HepG2 (cell line): ENCODE results near the gene TSPAN15. TPM values are rescaled to one million over a fixed set of nuclear protein-coding genes. Genes with fewer than 3 reads are reported as not detected.

ENCODE experiments used
- ATAC-seq: fragments of 200-7000 bp; cut with Tn5 transposase; 3 replicates; pipeline ENCODE4 v1.9.1; 2020; ENCODE audit warnings: mild to moderate bottlenecking, moderate library complexity
- BruUV-seq: library from RNA; stranded (reverse); fragments of 400-500 nt; replicated peaks from 2 replicates; lab custom pipeline; 2021; lab: Mats Ljungman, UMichigan
- CTCF ChIA-PET: fragments of 300-600 bp; formaldehyde crosslinking; extraction: SDS; loops from one replicate; lab custom pipeline; 2021; ENCODE audit warnings: low total read pairs, inconsistent platforms, low intra/inter-chr PET ratio; lab: Yijun Ruan, JAX
- POLR2A ChIA-PET: fragments of 350-600 bp; sonication (Branson Sonifier 250); formaldehyde crosslinking; loops from one replicate; lab custom pipeline; 2020; ENCODE audit warnings: antibody characterized with exemption, inconsistent platforms; lab: Yijun Ruan, JAX
- DNase-seq: peaks from one replicate; pipeline ENCODE4 v3.0.0-alpha.2; 2015; ENCODE audit warnings: low spot score
- FAIRE-seq: peaks from 3 replicates; lab custom pipeline; 2011; peaks lifted over from hg19 to GRCh38; lab: Jason Lieb, UNC
- H2AFZ ChIP-seq: one replicate; pipeline ENCODE4 v1.6.1; 2011; ENCODE audit warnings: low read length, inconsistent platforms
- H3K27ac ChIP-seq: fragments of 300-600 bp; 3 replicates; pipeline ENCODE4 v1.8.0; 2011; ENCODE audit warnings: mixed run types, mild to moderate bottlenecking, mixed read lengths, low read length, inconsistent platforms; ENCODE audit not compliant: insufficient read depth; ENCODE audit errors: extremely low read length
- H3K27me3 ChIP-seq, 2 experiments: fragments of 200-600 bp in 1 of 2; 2 replicates in 1 of 2; 3 replicates in 1 of 2; pipeline versions ENCODE4 v1.6.0 to v1.8.0; 2011; ENCODE audit warnings: low read length in 2 of 2, mild to moderate bottlenecking in 2 of 2, moderate library complexity in 2 of 2, inconsistent platforms in 1 of 2; ENCODE audit not compliant: insufficient read depth in 2 of 2, control insufficient read depth in 1 of 2
- H3K36me3 ChIP-seq, 2 experiments: fragments of 200-600 bp in 1 of 2; replicated peaks in 1 of 2; 2 replicates in 1 of 2; 3 replicates in 1 of 2; pipeline versions ENCODE4 v1.5.1 to v1.8.0; 2011; ENCODE audit warnings: low read length in 2 of 2, inconsistent platforms in 1 of 2; ENCODE audit not compliant: insufficient read depth in 2 of 2, control insufficient read depth in 1 of 2
- H3K4me1 ChIP-seq: 2 replicates; pipeline ENCODE4 v1.5.1; 2012; ENCODE audit warnings: low read length, inconsistent platforms; ENCODE audit not compliant: insufficient read depth
- H3K4me2 ChIP-seq: 2 replicates; pipeline ENCODE4 v1.6.0; 2011; ENCODE audit warnings: low read depth, low read length, inconsistent platforms
- H3K4me3 ChIP-seq, 3 experiments: fragments of 200-600 bp in 1 of 3; sonication (generic), shearing (Covaris generic) in 1 of 3; replicated peaks in 1 of 3; 2 replicates each; pipeline ENCODE4 v1.5.1; 2011 to 2016; ENCODE audit warnings: low read length in 3 of 3, inconsistent platforms in 2 of 3, low read depth in 2 of 3, mild to moderate bottlenecking in 2 of 3, control low read depth in 1 of 3, mixed read lengths in 1 of 3; ENCODE audit not compliant: insufficient read depth in 1 of 3
- H3K79me2 ChIP-seq: one replicate; pipeline ENCODE4 v1.6.1; 2011; ENCODE audit warnings: low read length, inconsistent platforms; ENCODE audit not compliant: insufficient read depth
- H3K9ac ChIP-seq: 2 replicates; pipeline ENCODE4 v1.6.0; 2011; ENCODE audit warnings: mild to moderate bottlenecking, low read depth, low read length, inconsistent platforms; ENCODE audit not compliant: insufficient read depth
- H3K9me3 ChIP-seq: 2 replicates; pipeline ENCODE4 v1.5.1; 2012; ENCODE audit warnings: mild to moderate bottlenecking, low read length
- H4K20me1 ChIP-seq: 2 replicates; pipeline ENCODE4 v1.6.0; 2011; ENCODE audit warnings: inconsistent platforms, mild to moderate bottlenecking, low read length, moderate library complexity; ENCODE audit not compliant: insufficient read depth
- DNMT3B ChIP-seq: conservative IDR thresholded peaks from 2 replicates; pipeline ENCODE4 v1.6.1; 2016; ENCODE audit warnings: missing biosample characterization, control low read depth
- ELF3 ChIP-seq: IDR thresholded peaks from 2 replicates; pipeline ENCODE4 v1.6.1; 2016; ENCODE audit warnings: missing genetic modification reagents, missing compliant biosample characterization
- PBX3 ChIP-seq: sonication (generic); formaldehyde crosslinking; IDR thresholded peaks from 2 replicates; pipeline ENCODE4 v1.8.1; 2023; ENCODE audit warnings: missing genetic modification reagents, inconsistent platforms, borderline replicate concordance
- SIN3A ChIP-seq: IDR thresholded peaks from 2 replicates; pipeline ENCODE4 v1.6.1; 2011; ENCODE audit warnings: low read depth, mild to moderate bottlenecking, control low read depth, low read length, borderline replicate concordance
- SUZ12 ChIP-seq: fragments of 150-350 bp; IDR thresholded peaks from 2 replicates; pipeline ENCODE4 v1.6.1; 2014; ENCODE audit warnings: low read depth, low read length
- ZNF207 ChIP-seq: fragments of 450-650 bp; IDR thresholded peaks from 2 replicates; pipeline ENCODE4 v1.6.1; 2016; ENCODE audit warnings: antibody characterized with exemption, borderline replicate concordance
- ZNF260 ChIP-seq: sonication (generic); formaldehyde crosslinking; IDR thresholded peaks from 2 replicates; pipeline ENCODE4 v1.4.0; 2020; ENCODE audit warnings: missing genetic modification reagents, low read depth, mild to moderate bottlenecking, borderline replicate concordance
- ZNF570 ChIP-seq: sonication (generic); formaldehyde crosslinking; IDR thresholded peaks from 2 replicates; pipeline ENCODE4 v1.4.0; 2020; ENCODE audit warnings: mild to moderate bottlenecking, missing genetic modification reagents, borderline replicate concordance
- ZNF652 ChIP-seq: IDR thresholded peaks from 2 replicates; pipeline ENCODE4 v1.6.1; 2016; ENCODE audit warnings: low read depth, borderline replicate concordance
- ZNF670 ChIP-seq: sonication (generic); formaldehyde crosslinking; IDR thresholded peaks from 2 replicates; pipeline ENCODE4 v1.8.0; 2022; ENCODE audit warnings: mild to moderate bottlenecking, missing genetic modification reagents, borderline replicate concordance
- WGBS: methylation state at CpG from one replicate; pipeline ENCODE4 v1.1.6; 2017; ENCODE audit warnings: low lambda C conversion rate; 5-methylcytosine and 5-hydroxymethylcytosine counted together
- in situ Hi-C: cut with HindIII; loops from 2 replicates; pipeline ENCODE4 v1.10.0; 2017; ENCODE audit warnings: low pct_unique_long_range_greater_than_20kb; ENCODE audit not compliant: extremely low pct_ligation_motif_present
- intact Hi-C: fragments of 100-400 bp; cut with micrococcal nuclease; formaldehyde crosslinking; loops from one replicate; pipeline ENCODE4 v1.10.0; 2022; ENCODE audit not compliant: unreplicated experiment
- polyA plus RNA-seq, 8 experiments: library from polyadenylated mRNA; depleted of rRNA in 3 of 8; stranded (reverse) in 7 of 8; unstranded in 1 of 8; fragments of >200 nt; fragmentation: Illumina TruSeq in 4 of 8; extraction: Trizol in 4 of 8; gene quantifications; 2 replicates each; pipeline versions ENCODE4 v1.2.1 to v1.2.3, GENCODE V29; 2011 to 2016; ENCODE audit warnings: low read depth in 4 of 8, missing spikeins in 1 of 8, mixed read lengths in 1 of 8; ENCODE audit not compliant: insufficient read depth in 1 of 8
- total RNA-seq, 5 experiments: library from RNA; depleted of rRNA; stranded (reverse); fragments of >200 nt; fragmentation: Illumina TruSeq; extraction: Trizol; gene quantifications; 2 replicates each; pipeline ENCODE4 v1.2.3, GENCODE V29; 2016; ENCODE audit warnings: low read depth in 1 of 5
- TF ChIP-seq, protein P1 (sequence below): sonication (generic); formaldehyde crosslinking; IDR thresholded peaks from 2 replicates; pipeline ENCODE4 v1.8.0; 2023; ENCODE audit warnings: mild to moderate bottlenecking, missing genetic modification reagents

The TSPAN15 gene
- total and polyA plus RNA-seq, 2 of the 13 experiments (the other 11 are each of a cell fraction or from before 2014, with no cell fraction given) = 0.27 to 3.2 TPM

- FAIRE-seq = no peak
- no TSS peak for BruUV-seq
- in situ Hi-C loops = no loop called here
Observed at GRCh38 chr10:69495666-69496065, 44.4 kb downstream of the TSPAN15 start.

More at GRCh38 chr10:69495666-69496065, 44.4 kb downstream of the TSPAN15 start:
- Histone ChIP-seq H3K4me3 (no peak overlapping the region), H2AFZ (no peak overlapping the region), H3K9me3 (no peaks in the 10 kb centered on the region), H3K4me2 (no peak overlapping the region), H3K27ac (no peak overlapping the region), H3K4me1 (no peaks in the 10 kb centered on the region), H4K20me1 (no peaks in the 10 kb centered on the region), H3K36me3 (no peaks in the 10 kb centered on the region), H3K9ac (no peak overlapping the region), H3K79me2 (no peaks in the 10 kb centered on the region), H3K27me3 (no peaks in the 10 kb centered on the region; a peak in 2 of 5 replicates)
- no peak for ATAC-seq
- DNase-seq = no peak
- WGBS = 33% methylated on average over 3 of the region's 3 CpGs
- POLR2A ChIA-PET = no interaction called here
- CTCF ChIA-PET = no interaction called here
- intact Hi-C loops = no loop called here
- TF ChIP-seq ZNF207 (no peak), ZNF652 (CRISPR knock-in tag) (no peak), SUZ12 (no peak), DNMT3B (no peak), ZNF670 (CRISPR knock-in tag) (no peak), PBX3 (CRISPR knock-in tag) (no peak), ZNF260 (CRISPR knock-in tag) (no peak), ELF3 (CRISPR knock-in tag) (no peak), ZNF570 (CRISPR knock-in tag) (no peak), SIN3A (no peak)
- TF ChIP-seq, protein P1, sequence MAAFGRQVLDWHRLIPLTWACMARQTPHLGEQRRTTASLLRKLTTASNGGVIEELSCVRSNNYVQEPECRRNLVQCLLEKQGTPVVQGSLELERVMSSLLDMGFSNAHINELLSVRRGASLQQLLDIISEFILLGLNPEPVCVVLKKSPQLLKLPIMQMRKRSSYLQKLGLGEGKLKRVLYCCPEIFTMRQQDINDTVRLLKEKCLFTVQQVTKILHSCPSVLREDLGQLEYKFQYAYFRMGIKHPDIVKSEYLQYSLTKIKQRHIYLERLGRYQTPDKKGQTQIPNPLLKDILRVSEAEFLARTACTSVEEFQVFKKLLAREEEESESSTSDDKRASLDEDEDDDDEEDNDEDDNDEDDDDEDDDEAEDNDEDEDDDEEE (CRISPR knock-in tag) = no peak
